Lung (tissue), 12 donors: ENCODE data around the gene DAB1. TPM values are rescaled to one million over a fixed set of nuclear protein-coding genes. Genes with fewer than 3 reads are reported as not detected.

Source experiments
- ATAC-seq: fragments of 200-7000 bp; cut with Tn5 transposase; one replicate; pipeline ENCODE4 v1.9.1; 2020; ENCODE audit warnings: moderate number of reproducible peaks; ENCODE audit not compliant: insufficient read depth, low FRiP score
- DNase-seq, 3 donors: peaks; one replicate each; pipeline ENCODE4 v3.0.0-alpha.2; 2013 to 2017
- H3K27ac ChIP-seq, 2 donors: one replicate each; pipeline ENCODE4 v1.5.1; 2013; ENCODE audit warnings: mild to moderate bottlenecking in 2 of 2, moderate library complexity in 2 of 2, control low read depth in 1 of 2, inconsistent platforms in 1 of 2, low read depth in 1 of 2, low read length in 1 of 2
- H3K27me3 ChIP-seq, 3 donors: one replicate each; pipeline ENCODE4 v1.5.1; 2013; ENCODE audit warnings: low read length in 2 of 3; ENCODE audit not compliant: control insufficient read depth in 3 of 3, insufficient read depth in 3 of 3
- H3K36me3 ChIP-seq, 4 donors: one replicate each; pipeline ENCODE4 v1.5.1; 2013; ENCODE audit warnings: low read length in 4 of 4, mild to moderate bottlenecking in 1 of 4, moderate library complexity in 1 of 4; ENCODE audit not compliant: control insufficient read depth in 4 of 4, insufficient read depth in 4 of 4
- H3K4me1 ChIP-seq, 5 donors: one replicate each; pipeline ENCODE4 v1.5.1; 2013; ENCODE audit warnings: low read length in 5 of 5, mild to moderate bottlenecking in 2 of 5, moderate library complexity in 1 of 5; ENCODE audit not compliant: control insufficient read depth in 5 of 5, insufficient read depth in 5 of 5
- H3K4me3 ChIP-seq: one replicate; pipeline ENCODE4 v1.5.1; 2013; ENCODE audit warnings: mild to moderate bottlenecking, control low read depth, moderate library complexity
- H3K9ac ChIP-seq, 2 donors: one replicate each; pipeline ENCODE4 v1.5.1; 2013; ENCODE audit warnings: low read length in 2 of 2, control low read depth in 1 of 2; ENCODE audit not compliant: insufficient read depth in 1 of 2
- H3K9me3 ChIP-seq, 4 donors: one replicate each; pipeline ENCODE4 v1.5.1; 2013; ENCODE audit warnings: low read length in 3 of 4, mild to moderate bottlenecking in 1 of 4, moderate library complexity in 1 of 4; ENCODE audit not compliant: control insufficient read depth in 4 of 4, insufficient read depth in 3 of 4
- WGBS, 2 donors: extraction: QIAGEN DNeasy Blood & Tissue Kit; methylation state at CpG; one replicate each; pipeline ENCODE4 v1.1.7; 2013; 5-methylcytosine and 5-hydroxymethylcytosine counted together
- polyA plus RNA-seq, 2 donors: library from polyadenylated mRNA; stranded (reverse); fragments of 200-250 nt; gene quantifications; one replicate each; pipeline ENCODE4 v1.2.1, GENCODE V29; 2013
- total RNA-seq, 2 donors: library from RNA; depleted of rRNA in 1 of 2; stranded (reverse); fragments of >200 nt in 1 of 2; gene quantifications; one replicate each; pipeline ENCODE4 v1.2.1, GENCODE V29; 2014 to 2021
- TF ChIP-seq, protein P1 (sequence below): IDR thresholded peaks from 2 replicates; pipeline ENCODE4 v1.5.1; 2012; ENCODE audit warnings: mild to moderate bottlenecking; ENCODE audit errors: control extremely low read depth, extremely low read depth
- donor health status: control.
- donor health status: control.
- donor health status: Bipolar disorder and iron deficiency.
- donor health status: healthy.
- donor health status: DM: yes; HTN: yes; CAD: no.

DAB1 gene
- total and polyA plus RNA-seq, 4 donors, result 0.06 to 0.77 (median 0.10) TPM

- no peak for ATAC-seq
- no peaks in the 10 kb centered on the region for H3K9me3 ChIP-seq
- no peak overlapping the region for H3K27ac ChIP-seq
- no peak overlapping the region for H3K9ac ChIP-seq
- no peaks in the 10 kb centered on the region for H3K36me3 ChIP-seq
- DNase-seq, result no peak
- no peak overlapping the region for H3K4me3 ChIP-seq
- no peaks in the 10 kb centered on the region for H3K27me3 ChIP-seq
- TF ChIP-seq, protein P1, sequence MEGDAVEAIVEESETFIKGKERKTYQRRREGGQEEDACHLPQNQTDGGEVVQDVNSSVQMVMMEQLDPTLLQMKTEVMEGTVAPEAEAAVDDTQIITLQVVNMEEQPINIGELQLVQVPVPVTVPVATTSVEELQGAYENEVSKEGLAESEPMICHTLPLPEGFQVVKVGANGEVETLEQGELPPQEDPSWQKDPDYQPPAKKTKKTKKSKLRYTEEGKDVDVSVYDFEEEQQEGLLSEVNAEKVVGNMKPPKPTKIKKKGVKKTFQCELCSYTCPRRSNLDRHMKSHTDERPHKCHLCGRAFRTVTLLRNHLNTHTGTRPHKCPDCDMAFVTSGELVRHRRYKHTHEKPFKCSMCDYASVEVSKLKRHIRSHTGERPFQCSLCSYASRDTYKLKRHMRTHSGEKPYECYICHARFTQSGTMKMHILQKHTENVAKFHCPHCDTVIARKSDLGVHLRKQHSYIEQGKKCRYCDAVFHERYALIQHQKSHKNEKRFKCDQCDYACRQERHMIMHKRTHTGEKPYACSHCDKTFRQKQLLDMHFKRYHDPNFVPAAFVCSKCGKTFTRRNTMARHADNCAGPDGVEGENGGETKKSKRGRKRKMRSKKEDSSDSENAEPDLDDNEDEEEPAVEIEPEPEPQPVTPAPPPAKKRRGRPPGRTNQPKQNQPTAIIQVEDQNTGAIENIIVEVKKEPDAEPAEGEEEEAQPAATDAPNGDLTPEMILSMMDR, result no peak
- H3K4me1 ChIP-seq, result peaks cover 0 to 3% (median 0%) of the 10 kb centered on the region in 5 donors
- WGBS, 2 donors, result 90 to 93% methylated on average over 6 of the region's 6 CpGs
Measured at GRCh38 chr1:57063406-57064125, 360.3 kb downstream of the DAB1 start.

DNA sequence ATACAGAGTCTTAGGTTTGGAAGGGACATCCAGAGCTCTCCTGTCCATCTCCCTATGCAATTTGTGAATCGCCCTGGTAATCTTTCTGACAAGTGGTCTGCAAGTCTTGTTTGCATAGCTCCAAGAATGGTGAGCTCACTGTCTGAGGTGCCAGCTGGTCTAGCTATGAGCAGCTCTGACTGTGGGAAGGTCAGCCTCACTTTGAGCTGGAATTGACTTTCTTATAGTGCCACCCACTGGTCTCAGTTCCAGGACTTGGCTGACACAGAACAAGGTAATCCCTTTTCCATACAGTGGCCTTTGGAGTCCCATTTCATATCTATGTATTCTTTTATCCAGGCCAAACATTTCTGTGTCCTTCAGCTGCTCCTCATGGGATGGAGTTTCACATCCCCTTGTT is 362.5 kb downstream of the DAB1 start:
- no peaks in the 10 kb centered on the region for H3K4me1 ChIP-seq
- WGBS, 2 donors, result 77 to 91% methylated on average over 1 of the region's 1 CpG
- no peak overlapping the region for H3K4me3 ChIP-seq
- H3K9me3 ChIP-seq, result no peaks in the 10 kb centered on the region
- ATAC-seq, result no peak
- no peaks in the 10 kb centered on the region for H3K27me3 ChIP-seq
- H3K9ac ChIP-seq, result no peak overlapping the region
- peak in 2 of 3 donors; percentile 3 to 29 for DNase-seq
- no peaks in the 10 kb centered on the region for H3K36me3 ChIP-seq
- TF ChIP-seq, protein P1, result no peak
- H3K27ac ChIP-seq, result no peak overlapping the region

GRCh38 chr1:57060451-57060850 is 363.4 kb downstream of the DAB1 start:
- Histone ChIP-seq H3K36me3 (no peaks in the 10 kb centered on the region), H3K4me3 (no peak overlapping the region), H3K27me3 (no peaks in the 10 kb centered on the region), H3K27ac (no peak overlapping the region), H3K9ac (no peak overlapping the region), H3K4me1 (no peaks in the 10 kb centered on the region), H3K9me3 (no peaks in the 10 kb centered on the region)
- ATAC-seq, result no peak
- TF ChIP-seq, protein P1, result no peak
- no peak for DNase-seq
- 87 to 92% methylated on average over 3 of the region's 3 CpGs for WGBS, 2 donors
